ENCODE measurements around the gene BTD.

DNA sequence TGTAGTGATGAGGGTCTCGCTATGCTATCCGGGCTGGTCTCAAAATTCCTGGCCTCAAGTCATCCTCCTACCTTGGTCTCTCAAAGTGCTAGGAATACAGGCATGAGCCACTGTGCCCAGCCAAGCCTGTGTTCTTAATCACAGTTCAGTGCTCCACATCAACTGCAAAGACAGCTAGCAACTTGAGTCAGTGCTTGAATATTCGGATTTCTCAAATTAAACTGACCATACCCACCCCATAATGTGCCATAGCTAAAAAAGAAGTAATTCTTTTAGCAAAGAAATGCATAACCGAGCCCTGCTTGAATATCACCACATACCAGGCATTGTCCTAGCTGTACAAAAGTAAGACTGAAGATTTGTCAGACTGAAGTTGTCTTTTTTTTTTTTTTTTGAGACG, 89.2 kb downstream of the BTD start:
- no peak for TF ChIP-seq EZH2 (IDR thresholded peaks at IDR 0.05; ENCODE audit: insufficient read depth, low read length)
- TF ChIP-seq, protein P1, sequence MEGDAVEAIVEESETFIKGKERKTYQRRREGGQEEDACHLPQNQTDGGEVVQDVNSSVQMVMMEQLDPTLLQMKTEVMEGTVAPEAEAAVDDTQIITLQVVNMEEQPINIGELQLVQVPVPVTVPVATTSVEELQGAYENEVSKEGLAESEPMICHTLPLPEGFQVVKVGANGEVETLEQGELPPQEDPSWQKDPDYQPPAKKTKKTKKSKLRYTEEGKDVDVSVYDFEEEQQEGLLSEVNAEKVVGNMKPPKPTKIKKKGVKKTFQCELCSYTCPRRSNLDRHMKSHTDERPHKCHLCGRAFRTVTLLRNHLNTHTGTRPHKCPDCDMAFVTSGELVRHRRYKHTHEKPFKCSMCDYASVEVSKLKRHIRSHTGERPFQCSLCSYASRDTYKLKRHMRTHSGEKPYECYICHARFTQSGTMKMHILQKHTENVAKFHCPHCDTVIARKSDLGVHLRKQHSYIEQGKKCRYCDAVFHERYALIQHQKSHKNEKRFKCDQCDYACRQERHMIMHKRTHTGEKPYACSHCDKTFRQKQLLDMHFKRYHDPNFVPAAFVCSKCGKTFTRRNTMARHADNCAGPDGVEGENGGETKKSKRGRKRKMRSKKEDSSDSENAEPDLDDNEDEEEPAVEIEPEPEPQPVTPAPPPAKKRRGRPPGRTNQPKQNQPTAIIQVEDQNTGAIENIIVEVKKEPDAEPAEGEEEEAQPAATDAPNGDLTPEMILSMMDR (IDR thresholded peaks at IDR 0.05; ENCODE audit: insufficient read depth, low read depth, low read length): no peak

All from astrocyte (in vitro differentiated cells and primary cell).